ENCODE data around the gene SMIM29.

DNA sequence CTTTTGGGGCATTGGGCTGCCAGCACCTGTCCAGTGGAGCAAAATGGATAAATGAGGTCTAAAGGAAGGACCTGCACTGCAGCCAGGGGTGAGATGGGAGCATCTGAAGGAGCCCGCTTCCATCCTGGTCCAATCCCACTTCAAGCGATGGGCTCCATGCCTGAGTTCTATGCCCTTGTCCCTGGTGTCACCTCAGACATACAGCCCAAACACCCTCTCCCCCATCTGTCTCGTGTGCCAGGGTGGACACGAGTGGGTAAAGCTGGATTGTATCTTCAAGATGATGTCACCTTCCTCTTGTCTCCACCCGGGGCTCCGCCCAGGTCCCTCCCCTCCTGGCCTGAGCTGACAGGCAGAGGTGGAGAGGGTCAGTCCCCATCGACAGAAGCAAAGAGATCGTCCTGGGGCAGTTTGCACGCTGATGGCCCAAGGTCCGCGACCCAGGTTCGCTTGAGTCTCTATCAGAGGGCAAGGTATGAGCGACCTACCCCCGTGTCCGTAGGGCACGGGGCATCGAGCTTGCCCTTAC, 544 bp downstream of the SMIM29 start:
- TF ChIP-seq, protein P1, sequence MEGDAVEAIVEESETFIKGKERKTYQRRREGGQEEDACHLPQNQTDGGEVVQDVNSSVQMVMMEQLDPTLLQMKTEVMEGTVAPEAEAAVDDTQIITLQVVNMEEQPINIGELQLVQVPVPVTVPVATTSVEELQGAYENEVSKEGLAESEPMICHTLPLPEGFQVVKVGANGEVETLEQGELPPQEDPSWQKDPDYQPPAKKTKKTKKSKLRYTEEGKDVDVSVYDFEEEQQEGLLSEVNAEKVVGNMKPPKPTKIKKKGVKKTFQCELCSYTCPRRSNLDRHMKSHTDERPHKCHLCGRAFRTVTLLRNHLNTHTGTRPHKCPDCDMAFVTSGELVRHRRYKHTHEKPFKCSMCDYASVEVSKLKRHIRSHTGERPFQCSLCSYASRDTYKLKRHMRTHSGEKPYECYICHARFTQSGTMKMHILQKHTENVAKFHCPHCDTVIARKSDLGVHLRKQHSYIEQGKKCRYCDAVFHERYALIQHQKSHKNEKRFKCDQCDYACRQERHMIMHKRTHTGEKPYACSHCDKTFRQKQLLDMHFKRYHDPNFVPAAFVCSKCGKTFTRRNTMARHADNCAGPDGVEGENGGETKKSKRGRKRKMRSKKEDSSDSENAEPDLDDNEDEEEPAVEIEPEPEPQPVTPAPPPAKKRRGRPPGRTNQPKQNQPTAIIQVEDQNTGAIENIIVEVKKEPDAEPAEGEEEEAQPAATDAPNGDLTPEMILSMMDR (IDR thresholded peaks at IDR 0.05; ENCODE audit: insufficient read depth, low read length, poor library complexity, severe bottlenecking), result no peak
- TF ChIP-seq EZH2phosphoT487 (conservative IDR thresholded peaks at IDR 0.05; ENCODE audit: low read length), result no peak
